Gastrocnemius medialis (tissue), 4 donors: ENCODE data around the gene FAM131C. TPM values are rescaled to one million over a fixed set of nuclear protein-coding genes. Genes with fewer than 3 reads are reported as not detected.

Experiments
- ATAC-seq, 2 donors: fragments of 150-250 bp; one replicate each; pipeline ENCODE4 v1.9.1; 2016
- DNase-seq, 2 donors: peaks; one replicate each; pipeline ENCODE4 v3.0.0-alpha.2; 2019
- H3K27ac ChIP-seq, 4 donors: fragments of 200-600 bp; sonication (generic); 1 replicate in 1 of 4; 2 replicates in 3 of 4; pipeline ENCODE4 v1.5.1; 2016 to 2018; ENCODE audit warnings: mild to moderate bottlenecking in 2 of 4, moderate library complexity in 1 of 4
- H3K27me3 ChIP-seq, 3 donors: fragments of 200-600 bp; sonication (generic) in 2 of 3; 1 replicate in 1 of 3; 2 replicates in 2 of 3; pipeline versions ENCODE4 v1.5.1 to v1.6.0; 2016 to 2019; ENCODE audit warnings: mild to moderate bottlenecking in 1 of 3, moderate library complexity in 1 of 3
- H3K36me3 ChIP-seq, 2 donors: fragments of 200-600 bp; sonication (generic) in 1 of 2; one replicate each; pipeline ENCODE4 v1.5.1; 2017 to 2018
- H3K4me1 ChIP-seq, 2 donors: fragments of 200-600 bp; sonication (generic) in 1 of 2; one replicate each; pipeline ENCODE4 v1.5.1; 2016 to 2017; ENCODE audit warnings: mild to moderate bottlenecking in 2 of 2
- H3K4me3 ChIP-seq, 4 donors: fragments of 200-600 bp; sonication (generic) in 3 of 4; 1 replicate in 1 of 4; 2 replicates in 3 of 4; pipeline ENCODE4 v1.5.1; 2016 to 2019; ENCODE audit warnings: mild to moderate bottlenecking in 2 of 4
- H3K9me3 ChIP-seq, 3 donors: fragments of 200-600 bp; sonication (generic) in 2 of 3; 1 replicate in 1 of 3; 2 replicates in 2 of 3; pipeline ENCODE4 v1.5.1; 2016 to 2019
- POLR2A ChIP-seq, 2 donors: fragments of 450-650 bp; IDR thresholded peaks; one replicate each; pipeline ENCODE4 v1.6.1; 2017; ENCODE audit warnings: antibody characterized with exemption in 2 of 2, mild to moderate bottlenecking in 2 of 2, moderate library complexity in 2 of 2
- in situ Hi-C, 4 donors: fragments of 200-750 bp; cut with MboI; loops; one replicate each; pipeline versions ENCODE4 v1.15.0 to v1.8.0; 2017; ENCODE audit warnings: low sequenced_read_pairs in 4 of 4
- intact Hi-C: fragments of 100-400 bp; cut with DNase I; formaldehyde crosslinking; loops from one replicate; pipeline ENCODE4 v1.15.1; 2023; ENCODE audit warnings: low total_unique reads
- total RNA-seq, 4 donors: library from RNA; depleted of rRNA; stranded (reverse); fragments of >200 nt; gene quantifications; one replicate each; pipeline versions ENCODE4 v1.1.0 to v1.2.3, GENCODE V29; 2016
- TF ChIP-seq, protein P1 (sequence below), 5 experiments: fragments of 450-650 bp in 3 of 5; fragments of 200-600 bp in 2 of 5; sonication (generic) in 2 of 5; IDR thresholded peaks in 4 of 5; conservative IDR thresholded peaks in 1 of 5; 1 replicate in 4 of 5; 2 replicates in 1 of 5; pipeline ENCODE4 v1.5.1; 2016 to 2019; ENCODE audit warnings: antibody characterized with exemption in 5 of 5, mild to moderate bottlenecking in 3 of 5, moderate library complexity in 3 of 5

FAM131C gene
- total RNA-seq, 4 donors from 2014 or later = not detected

DNA sequence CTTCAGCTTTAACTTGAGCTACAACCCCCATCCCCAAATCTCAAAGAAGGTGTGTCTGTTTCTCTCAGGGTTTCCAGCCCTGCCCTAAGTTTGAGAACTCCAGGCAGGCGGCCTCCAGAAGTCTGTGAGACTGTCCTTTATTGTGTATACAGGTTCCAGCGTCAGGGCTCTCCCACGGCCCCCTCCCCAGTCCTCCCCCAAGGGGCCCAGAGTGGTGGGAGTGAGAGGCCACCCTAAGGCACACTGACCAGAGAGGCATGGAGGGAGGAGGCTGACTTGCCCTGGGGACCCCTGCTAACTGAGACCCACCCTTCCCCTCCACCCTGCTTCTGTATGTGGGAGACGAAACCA, 59.6 kb downstream of the FAM131C start:
- Histone ChIP-seq H3K36me3 (no peaks in the 10 kb centered on the region), H3K9me3 (no peaks in the 10 kb centered on the region), H3K4me1 (peaks cover 32 to 48% of the 10 kb centered on the region in 2 donors), H3K27ac (peak overlapping the region; percentile 97 to 100 (median 98)), H3K4me3 (peak overlapping the region; percentile 43 to 77 (median 72)), H3K27me3 (no peaks in the 10 kb centered on the region)
- intact Hi-C loops = loop anchor here (10.0 kb wide), 2 partner anchors 299 to 1101 kb away; partner anchors contain the start of gene PADI2
- ATAC-seq (no peak), DNase-seq (peak in 1 of 2 donors; percentile 43)
- in situ Hi-C loops = no loop called here
- no peak for TF ChIP-seq POLR2A (IDR thresholded peaks at IDR 0.05)
- TF ChIP-seq, protein P1, sequence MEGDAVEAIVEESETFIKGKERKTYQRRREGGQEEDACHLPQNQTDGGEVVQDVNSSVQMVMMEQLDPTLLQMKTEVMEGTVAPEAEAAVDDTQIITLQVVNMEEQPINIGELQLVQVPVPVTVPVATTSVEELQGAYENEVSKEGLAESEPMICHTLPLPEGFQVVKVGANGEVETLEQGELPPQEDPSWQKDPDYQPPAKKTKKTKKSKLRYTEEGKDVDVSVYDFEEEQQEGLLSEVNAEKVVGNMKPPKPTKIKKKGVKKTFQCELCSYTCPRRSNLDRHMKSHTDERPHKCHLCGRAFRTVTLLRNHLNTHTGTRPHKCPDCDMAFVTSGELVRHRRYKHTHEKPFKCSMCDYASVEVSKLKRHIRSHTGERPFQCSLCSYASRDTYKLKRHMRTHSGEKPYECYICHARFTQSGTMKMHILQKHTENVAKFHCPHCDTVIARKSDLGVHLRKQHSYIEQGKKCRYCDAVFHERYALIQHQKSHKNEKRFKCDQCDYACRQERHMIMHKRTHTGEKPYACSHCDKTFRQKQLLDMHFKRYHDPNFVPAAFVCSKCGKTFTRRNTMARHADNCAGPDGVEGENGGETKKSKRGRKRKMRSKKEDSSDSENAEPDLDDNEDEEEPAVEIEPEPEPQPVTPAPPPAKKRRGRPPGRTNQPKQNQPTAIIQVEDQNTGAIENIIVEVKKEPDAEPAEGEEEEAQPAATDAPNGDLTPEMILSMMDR (IDR thresholded peaks at IDR 0.05 in 4 of 5, conservative IDR thresholded peaks at IDR 0.05 in 1 of 5) = no peak

DNA sequence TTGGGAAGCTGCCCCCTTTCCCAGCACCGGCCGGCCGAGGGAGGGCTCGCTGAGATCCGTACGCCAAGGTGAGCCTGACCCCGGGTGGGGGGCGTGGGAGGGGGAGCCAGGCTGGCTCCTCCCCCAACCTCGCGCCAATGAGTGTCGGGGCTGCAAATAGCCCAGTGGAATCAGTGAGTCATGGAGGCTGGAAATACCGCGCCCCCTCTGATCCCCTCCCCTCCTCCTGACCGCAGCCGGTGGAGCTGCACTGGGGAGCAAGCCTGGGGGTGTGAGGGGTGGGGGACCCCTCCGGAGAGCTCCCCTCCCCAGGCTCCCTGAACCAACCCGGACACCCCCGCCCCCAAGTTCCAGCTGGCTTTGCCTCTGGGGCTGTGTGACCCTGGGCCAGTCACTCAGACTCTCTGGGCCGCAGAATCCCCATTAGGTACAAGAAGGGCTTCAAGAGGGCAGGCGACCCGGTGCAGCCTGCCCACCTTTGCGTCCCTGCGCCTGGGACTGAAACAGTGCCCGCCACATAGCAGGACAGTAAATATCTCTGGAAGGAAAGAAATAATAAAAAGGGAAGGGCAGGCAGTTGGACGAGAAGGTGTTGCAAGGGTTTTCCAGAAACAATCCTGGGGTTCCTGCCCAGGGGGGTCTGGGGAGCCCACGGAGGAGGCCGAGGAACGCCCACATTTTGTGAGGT, 60.1 kb downstream of the FAM131C start:
- in situ Hi-C loops (no loop called here), intact Hi-C loops (loop anchor here (10.0 kb wide), 2 partner anchors 299 to 1101 kb away; partner anchors contain the start of gene PADI2)
- Histone ChIP-seq H3K36me3 (no peaks in the 10 kb centered on the region), H3K4me1 (peaks cover 28 to 43% of the 10 kb centered on the region in 2 donors), H3K27ac (peak overlapping the region; percentile 97 to 100 (median 98)), H3K4me3 (peak overlapping the region; percentile 43 to 77 (median 72)), H3K27me3 (no peaks in the 10 kb centered on the region), H3K9me3 (no peaks in the 10 kb centered on the region)
- TF ChIP-seq, protein P1 (IDR thresholded peaks at IDR 0.05 in 4 of 5, conservative IDR thresholded peaks at IDR 0.05 in 1 of 5) = no peak
- TF ChIP-seq POLR2A (IDR thresholded peaks at IDR 0.05) = peak in 1 of 2 donors; percentile 71
- DNase-seq = peak; percentile 84 to 93
- peak; percentile 28 to 38 for ATAC-seq

DNA sequence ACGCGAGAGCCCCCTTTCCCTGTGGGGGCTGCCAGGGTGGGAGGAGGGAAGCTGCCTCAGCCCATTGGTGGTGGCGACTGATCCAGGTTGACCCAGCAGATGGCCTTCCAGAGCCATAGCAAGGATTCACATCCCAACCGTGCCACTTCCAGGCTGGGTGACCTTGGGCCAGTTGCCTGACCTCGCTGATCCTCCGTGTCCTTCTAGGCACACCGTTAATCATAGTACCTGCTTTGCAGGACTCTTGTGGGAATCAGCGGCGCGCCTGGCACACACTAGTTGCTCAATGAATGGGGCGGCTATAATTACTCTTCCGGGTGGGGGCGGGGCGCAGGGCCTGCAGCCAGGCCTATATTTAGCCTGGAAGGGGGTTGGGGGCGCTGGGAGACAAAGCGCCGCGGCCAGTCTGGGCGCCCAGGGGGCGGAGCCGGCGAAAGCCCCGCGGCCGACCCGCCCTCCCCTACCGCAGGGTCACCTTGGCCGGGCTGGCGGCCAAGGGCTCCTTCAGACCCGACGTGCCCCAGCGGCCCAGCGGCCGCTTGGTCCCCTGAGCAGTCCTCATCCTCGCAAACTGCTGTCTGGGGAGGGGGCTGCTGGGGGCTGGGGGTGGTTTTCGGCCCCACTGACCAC, 60.7 kb downstream of the FAM131C start:
- peak overlapping the region; percentile 43 to 77 (median 72) for H3K4me3 ChIP-seq
- no peak for TF ChIP-seq POLR2A (IDR thresholded peaks at IDR 0.05)
- TF ChIP-seq, protein P1 (IDR thresholded peaks at IDR 0.05 in 4 of 5, conservative IDR thresholded peaks at IDR 0.05 in 1 of 5) = peak in 3 of 5 experiments; percentile 10 to 30 (median 18)
- DNase-seq (peak; percentile 83 to 95), ATAC-seq (peak; percentile 25 to 37)
- intact Hi-C loops (loop anchor here (10.0 kb wide), 2 partner anchors 298 to 1102 kb away; partner anchors contain the start of gene PADI2), in situ Hi-C loops (no loop called here)
- H3K4me1 ChIP-seq = peaks cover 25 to 39% of the 10 kb centered on the region in 2 donors
- peak overlapping the region; percentile 97 to 100 (median 98) for H3K27ac ChIP-seq
- H3K36me3 ChIP-seq = no peaks in the 10 kb centered on the region
- no peaks in the 10 kb centered on the region for H3K9me3 ChIP-seq
- no peaks in the 10 kb centered on the region for H3K27me3 ChIP-seq

DNA sequence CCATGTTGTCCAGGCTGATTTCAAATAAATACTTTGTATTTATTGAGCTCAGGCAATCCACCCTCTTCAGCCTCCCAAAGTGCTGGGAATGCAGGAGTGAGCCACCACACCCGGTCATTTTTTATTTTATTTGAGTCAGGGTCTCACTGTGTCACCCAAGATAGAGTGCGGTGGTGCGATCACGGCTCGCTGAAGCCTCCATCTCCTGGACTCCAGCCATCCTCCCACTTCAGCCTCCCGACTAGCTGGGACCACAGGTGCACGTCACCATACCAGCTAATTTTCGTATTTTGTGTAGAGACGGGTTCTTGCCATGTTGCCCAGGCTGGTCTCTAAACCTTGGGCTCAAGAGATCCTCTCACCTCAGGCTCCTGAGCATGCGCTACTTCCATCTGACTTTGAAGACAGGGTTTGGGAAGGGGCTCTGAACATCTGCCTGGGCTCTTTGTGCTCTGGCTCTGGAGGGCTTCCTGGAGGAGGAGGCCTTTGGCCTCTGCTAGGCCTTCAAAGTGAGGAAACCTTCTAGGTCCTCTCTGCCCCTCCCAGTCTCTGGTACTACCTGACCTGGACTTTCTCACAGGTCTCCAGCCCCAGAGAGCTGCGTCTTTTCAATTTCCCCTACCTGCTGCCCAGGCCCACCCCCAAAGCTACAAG, 61.4 kb downstream of the FAM131C start:
- Histone ChIP-seq H3K27me3 (no peaks in the 10 kb centered on the region), H3K36me3 (no peaks in the 10 kb centered on the region), H3K4me3 (no peak overlapping the region), H3K4me1 (peaks cover 25 to 39% of the 10 kb centered on the region in 2 donors), H3K9me3 (no peaks in the 10 kb centered on the region), H3K27ac (peak overlapping the region; percentile 97 to 100 (median 98))
- ATAC-seq = no peak
- DNase-seq = peak in 1 of 2 donors; percentile 44
- in situ Hi-C loops = no loop called here
- intact Hi-C loops = loop anchor here (10.0 kb wide), 2 partner anchors 297 to 1103 kb away; partner anchors contain the start of gene PADI2
- TF ChIP-seq, protein P1 (IDR thresholded peaks at IDR 0.05 in 4 of 5, conservative IDR thresholded peaks at IDR 0.05 in 1 of 5) = no peak
- no peak for TF ChIP-seq POLR2A (IDR thresholded peaks at IDR 0.05)
